Lower leg skin (tissue), 4 donors: ENCODE measurements around the gene LMBR1L. TPM values are rescaled to one million over a fixed set of nuclear protein-coding genes. Genes with fewer than 3 reads are reported as not detected.
"Not testable (repeated sequence)": the region's sequence is repeated elsewhere in the genome, so short reads cannot be mapped to it uniquely, and the experiment has no call there.

Experiments used
- DNase-seq, 2 donors: peaks; one replicate each; pipeline ENCODE4 v3.0.0-alpha.2; 2019; ENCODE audit warnings: low spot score in 2 of 2
- H3K4me3 ChIP-seq: fragments of 200-600 bp; sonication (generic); 2 replicates; pipeline ENCODE4 v1.5.1; 2017; ENCODE audit warnings: mild to moderate bottlenecking, low read depth; ENCODE audit not compliant: poor library complexity, severe bottlenecking
- CTCF ChIP-seq, 3 donors: fragments of 450-650 bp; IDR thresholded peaks; one replicate each; pipeline ENCODE4 v1.5.1; 2016; ENCODE audit warnings: antibody characterized with exemption in 3 of 3, mild to moderate bottlenecking in 3 of 3, moderate library complexity in 2 of 3
- POLR2A ChIP-seq, 2 donors: fragments of 450-650 bp; IDR thresholded peaks; one replicate each; pipeline ENCODE4 v1.6.1; 2016 to 2017; ENCODE audit warnings: antibody characterized with exemption in 2 of 2, mild to moderate bottlenecking in 1 of 2, moderate library complexity in 1 of 2
- WGBS, 2 donors: methylation state at CpG; one replicate each; pipeline ENCODE4 v1.1.5; 2018; 5-methylcytosine and 5-hydroxymethylcytosine counted together
- intact Hi-C: fragments of 100-400 bp; cut with DNase I; formaldehyde crosslinking; loops from one replicate; pipeline ENCODE4 v1.15.0; 2023; ENCODE audit warnings: low total_unique reads
- total RNA-seq, 4 donors: library from RNA; depleted of rRNA; stranded (reverse); fragments of >200 nt; gene quantifications; one replicate each; pipeline ENCODE4 v1.1.0, GENCODE V29; 2016

LMBR1L gene
- total RNA-seq, 4 donors from 2014 or later = 39.7 to 129 (median 49.4) TPM

- no peak for DNase-seq
- H3K4me3 ChIP-seq = no peak overlapping the region
- WGBS, 2 donors = 96% methylated on average over 2 of the region's 2 CpGs
- TF ChIP-seq POLR2A (IDR thresholded peaks at IDR 0.05) (no peak), CTCF (IDR thresholded peaks at IDR 0.05) (no peak)
- intact Hi-C loops = no loop called here
Measured at GRCh38 chr12:49144384-49144783, 33.7 kb upstream of the LMBR1L start.

DNA sequence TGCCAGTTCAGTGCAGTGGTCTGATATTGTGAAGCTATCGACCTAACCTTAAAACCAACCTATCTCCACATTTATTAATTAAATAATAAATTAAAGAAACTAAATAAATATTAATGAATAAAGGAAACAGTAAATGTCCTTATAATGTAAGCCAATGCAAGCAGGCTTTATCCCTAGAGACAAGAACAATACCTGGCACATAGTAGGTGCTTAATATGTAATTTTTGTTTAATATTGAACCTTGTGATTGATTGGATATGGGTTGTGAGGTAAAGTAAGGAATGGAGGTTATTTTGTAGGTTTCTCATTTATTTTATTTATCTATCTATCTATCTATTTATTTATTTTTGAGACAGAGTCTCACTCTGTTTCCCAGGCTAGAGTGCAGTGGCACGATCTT, 28.4 kb upstream of the LMBR1L start:
- H3K4me3 ChIP-seq = no peak overlapping the region
- 91 to 93% methylated on average over 2 of the region's 2 CpGs for WGBS, 2 donors
- no peak for DNase-seq
- TF ChIP-seq CTCF (IDR thresholded peaks at IDR 0.05) (no peak), POLR2A (IDR thresholded peaks at IDR 0.05) (no peak)
- intact Hi-C loops = no loop called here

- no peak overlapping the region for H3K4me3 ChIP-seq
- WGBS, 2 donors = 57 to 67% methylated on average over 2 of the region's 2 CpGs
- intact Hi-C loops = no loop called here
- TF ChIP-seq POLR2A (IDR thresholded peaks at IDR 0.05) (no peak), CTCF (IDR thresholded peaks at IDR 0.05) (no peak)
- DNase-seq = no peak
Measured at GRCh38 chr12:49138587-49138986, 27.9 kb upstream of the LMBR1L start.

GRCh38 chr12:49137476-49137875, 26.8 kb upstream of the LMBR1L start:
- TF ChIP-seq POLR2A (IDR thresholded peaks at IDR 0.05) = no peak
- no peak for TF ChIP-seq CTCF (IDR thresholded peaks at IDR 0.05)
- H3K4me3 ChIP-seq = no peak overlapping the region
- intact Hi-C loops = no loop called here
- no peak for DNase-seq
- 95 to 100% methylated on average over 1 of the region's 1 CpG for WGBS, 2 donors

DNA sequence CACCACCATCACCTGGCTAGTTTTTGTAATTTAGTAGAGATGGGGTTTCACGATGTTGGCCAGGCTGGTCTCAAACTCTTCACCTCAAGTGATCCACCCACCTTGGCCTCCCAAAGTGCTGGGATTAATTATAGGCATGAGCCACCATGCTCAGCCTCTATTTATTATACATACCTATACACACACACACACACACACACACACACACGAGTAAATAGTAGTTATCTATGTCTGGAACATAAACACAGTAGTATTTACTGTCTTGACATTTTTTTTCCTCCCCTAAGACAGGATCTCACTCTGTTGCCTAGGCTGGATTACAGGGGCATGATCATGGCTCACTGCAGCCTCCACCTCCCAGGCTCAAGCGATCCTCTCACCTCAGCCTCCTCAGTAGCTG, 26.4 kb upstream of the LMBR1L start:
- DNase-seq, intact Hi-C loops, H3K4me3 ChIP-seq: not testable (repeated sequence)
- 93 to 95% methylated on average over 3 of the region's 3 CpGs for WGBS, 2 donors

DNA sequence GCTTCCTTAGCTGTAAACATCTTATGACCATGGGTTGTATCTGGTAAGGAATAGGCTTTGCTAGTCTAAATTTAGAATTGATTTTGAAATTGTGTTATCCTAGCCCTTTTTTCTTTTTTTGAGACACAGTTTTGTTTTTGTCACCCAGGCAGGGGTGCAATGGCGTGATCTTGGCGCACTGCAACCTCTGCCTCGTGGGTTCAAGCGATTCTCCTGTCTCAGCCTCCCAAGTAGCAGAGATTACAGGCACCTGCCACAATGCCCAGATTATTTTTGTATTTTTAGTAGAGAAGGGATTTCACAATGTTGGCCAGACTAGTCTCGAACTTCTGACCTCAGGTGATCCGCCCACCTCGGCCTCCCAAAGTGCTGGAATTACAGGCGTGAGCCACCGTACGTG, 22.9 kb upstream of the LMBR1L start:
- no peak overlapping the region for H3K4me3 ChIP-seq
- no peak for DNase-seq
- TF ChIP-seq CTCF (IDR thresholded peaks at IDR 0.05) (no peak), POLR2A (IDR thresholded peaks at IDR 0.05) (no peak)
- intact Hi-C loops = no loop called here
- 83 to 91% methylated on average over 10 of the region's 10 CpGs for WGBS, 2 donors
